Measurements from ENCODE around the gene CELF5.

GRCh38 chr19:3320354-3320670 lies 95.9 kb downstream of the CELF5 start:
- no peak for TF ChIP-seq CTCF (tag by site-specific recombination; IDR thresholded peaks at IDR 0.05)
- no peak for TF ChIP-seq ZNF416 (tag by site-specific recombination; IDR thresholded peaks at IDR 0.05)
- no peak for TF ChIP-seq ZNF510 (tag by site-specific recombination; IDR thresholded peaks at IDR 0.05; ENCODE audit: insufficient replicate concordance)
- TF ChIP-seq ZNF280D (tag by site-specific recombination; IDR thresholded peaks at IDR 0.05): no peak
- TF ChIP-seq ZNF302 (tag by site-specific recombination; IDR thresholded peaks at IDR 0.05; ENCODE audit: low read depth): no peak
- no peak for TF ChIP-seq ZNF324 (tag by site-specific recombination; IDR thresholded peaks at IDR 0.05)
- TF ChIP-seq ZNF843 (tag by site-specific recombination; IDR thresholded peaks at IDR 0.05): no peak
- TF ChIP-seq ZNF10 (tag by site-specific recombination; IDR thresholded peaks at IDR 0.05): no peak
